ENCODE measurements around the gene SPATA20. TPM values are rescaled to one million over a fixed set of nuclear protein-coding genes. Genes with fewer than 3 reads are reported as not detected.

Gene SPATA20
- total RNA-seq, 1 experiment from 2014 or later, result 35.7 TPM

GRCh38 chr17:50514388-50514787, 32.6 kb upstream of the SPATA20 start:
- no peaks in the 10 kb centered on the region for H3K36me3 ChIP-seq
- no peak overlapping the region for H3K4me3 ChIP-seq
- H3K4me1 ChIP-seq (replicated peaks), result no peaks in the 10 kb centered on the region
- H3K27ac ChIP-seq, result no peak overlapping the region
- DNase-seq (ENCODE audit: low read depth in 1 of 2, low spot score in 2 of 2), result no peak
- H3K9me3 ChIP-seq (replicated peaks), result no peaks in the 10 kb centered on the region
- H3K27me3 ChIP-seq (replicated peaks), result 0 out of 2 replicates have a peak, but pooled peaks cover 6% of the 10 kb centered on the region

GRCh38 chr17:50514936-50515702, 31.9 kb upstream of the SPATA20 start:
- Histone ChIP-seq H3K4me1 (replicated peaks) (no peaks in the 10 kb centered on the region), H3K4me3 (no peak overlapping the region), H3K9me3 (replicated peaks) (no peaks in the 10 kb centered on the region), H3K27me3 (replicated peaks) (0 out of 2 replicates have a peak, but pooled peaks cover 6% of the 10 kb centered on the region), H3K36me3 (no peaks in the 10 kb centered on the region), H3K27ac (no peak overlapping the region)
- DNase-seq (ENCODE audit: low read depth in 1 of 2, low spot score in 2 of 2), result no peak

- no peaks in the 10 kb centered on the region for H3K4me1 ChIP-seq (replicated peaks)
- no peak for DNase-seq (ENCODE audit: low read depth in 1 of 2, low spot score in 2 of 2)
- H3K9me3 ChIP-seq (replicated peaks), result no peaks in the 10 kb centered on the region
- H3K27ac ChIP-seq, result no peak overlapping the region
- no peaks in the 10 kb centered on the region for H3K36me3 ChIP-seq
- H3K27me3 ChIP-seq (replicated peaks), result no peaks in the 10 kb centered on the region
- no peak overlapping the region for H3K4me3 ChIP-seq
Observed at GRCh38 chr17:50517011-50517410, 30.0 kb upstream of the SPATA20 start.

GRCh38 chr17:50517504-50518383, 29.2 kb upstream of the SPATA20 start:
- Histone ChIP-seq H3K4me1 (replicated peaks) (no peaks in the 10 kb centered on the region), H3K9me3 (replicated peaks) (no peaks in the 10 kb centered on the region), H3K36me3 (no peaks in the 10 kb centered on the region), H3K4me3 (no peak overlapping the region), H3K27ac (no peak overlapping the region), H3K27me3 (replicated peaks) (no peaks in the 10 kb centered on the region)
- DNase-seq (ENCODE audit: low read depth in 1 of 2, low spot score in 2 of 2), result no peak

GRCh38 chr17:50518384-50519023, 28.5 kb upstream of the SPATA20 start:
- Histone ChIP-seq H3K27me3 (replicated peaks) (no peaks in the 10 kb centered on the region; the same call in 1 of the 2 replicates), H3K9me3 (replicated peaks) (no peaks in the 10 kb centered on the region), H3K27ac (no peak overlapping the region), H3K4me1 (replicated peaks) (no peaks in the 10 kb centered on the region), H3K36me3 (no peaks in the 10 kb centered on the region), H3K4me3 (no peak overlapping the region)
- DNase-seq (ENCODE audit: low read depth in 1 of 2, low spot score in 2 of 2), result no peak

GRCh38 chr17:50519141-50519834, 27.7 kb upstream of the SPATA20 start:
- Histone ChIP-seq H3K27me3 (replicated peaks) (no peaks in the 10 kb centered on the region; the same call in 1 of the 2 replicates), H3K9me3 (replicated peaks) (no peaks in the 10 kb centered on the region), H3K36me3 (no peaks in the 10 kb centered on the region), H3K4me3 (no peak overlapping the region), H3K27ac (no peak overlapping the region), H3K4me1 (replicated peaks) (no peaks in the 10 kb centered on the region)
- DNase-seq (ENCODE audit: low read depth in 1 of 2, low spot score in 2 of 2), result no peak

- no peaks in the 10 kb centered on the region for H3K36me3 ChIP-seq
- no peaks in the 10 kb centered on the region for H3K4me1 ChIP-seq (replicated peaks)
- DNase-seq (ENCODE audit: low read depth in 1 of 2, low spot score in 2 of 2), result no peak
Observed at GRCh38 chr17:50520483-50520882, 26.5 kb upstream of the SPATA20 start.

GRCh38 chr17:50521514-50521913, 25.5 kb upstream of the SPATA20 start:
- Histone ChIP-seq H3K27me3 (replicated peaks) (peaks cover 2% of the 10 kb centered on the region), H3K36me3 (no peaks in the 10 kb centered on the region), H3K27ac (no peak overlapping the region), H3K4me3 (no peak overlapping the region), H3K9me3 (replicated peaks) (no peaks in the 10 kb centered on the region), H3K4me1 (replicated peaks) (no peaks in the 10 kb centered on the region)
- no peak for DNase-seq (ENCODE audit: low read depth in 1 of 2, low spot score in 2 of 2)

More at GRCh38 chr17:50520483-50520882, 26.5 kb upstream of the SPATA20 start:
- H3K27ac ChIP-seq, result no peak overlapping the region
- H3K9me3 ChIP-seq (replicated peaks), result no peaks in the 10 kb centered on the region
- no peaks in the 10 kb centered on the region; the same call in 1 of the 2 replicates for H3K27me3 ChIP-seq (replicated peaks)
- H3K4me3 ChIP-seq, result no peak overlapping the region

- no peak for DNase-seq (ENCODE audit: low read depth in 1 of 2, low spot score in 2 of 2)
- no peaks in the 10 kb centered on the region for H3K4me1 ChIP-seq (replicated peaks)
- no peak overlapping the region for H3K4me3 ChIP-seq
- H3K9me3 ChIP-seq (replicated peaks), result no peaks in the 10 kb centered on the region
- no peaks in the 10 kb centered on the region for H3K36me3 ChIP-seq
- peaks cover 3% of the 10 kb centered on the region for H3K27me3 ChIP-seq (replicated peaks)
- H3K27ac ChIP-seq, result no peak overlapping the region
Observed at GRCh38 chr17:50522766-50523165, 24.2 kb upstream of the SPATA20 start.

- no peak overlapping the region for H3K27ac ChIP-seq
- H3K4me3 ChIP-seq, result no peak overlapping the region
- H3K27me3 ChIP-seq (replicated peaks), result peaks cover 3% of the 10 kb centered on the region
- no peaks in the 10 kb centered on the region for H3K9me3 ChIP-seq (replicated peaks)
- DNase-seq (ENCODE audit: low read depth in 1 of 2, low spot score in 2 of 2), result no peak
- no peaks in the 10 kb centered on the region for H3K4me1 ChIP-seq (replicated peaks)
- H3K36me3 ChIP-seq, result no peaks in the 10 kb centered on the region
Observed at GRCh38 chr17:50523208-50523607, 23.8 kb upstream of the SPATA20 start.

- Histone ChIP-seq H3K9me3 (replicated peaks) (no peaks in the 10 kb centered on the region), H3K4me3 (no peak overlapping the region)
Observed at GRCh38 chr17:50524838-50525237, 22.1 kb upstream of the SPATA20 start.

GRCh38 chr17:50527155-50527762, 19.7 kb upstream of the SPATA20 start:
- DNase-seq (ENCODE audit: low read depth in 1 of 2, low spot score in 2 of 2), result no peak
- no peak overlapping the region for H3K27ac ChIP-seq
- H3K27me3 ChIP-seq (replicated peaks), result peaks cover 33% of the 10 kb centered on the region
- H3K4me3 ChIP-seq, result no peak overlapping the region
- H3K4me1 ChIP-seq (replicated peaks), result no peaks in the 10 kb centered on the region
- H3K9me3 ChIP-seq (replicated peaks), result no peaks in the 10 kb centered on the region
- no peaks in the 10 kb centered on the region for H3K36me3 ChIP-seq

More at GRCh38 chr17:50524838-50525237, 22.1 kb upstream of the SPATA20 start:
- no peak for DNase-seq (ENCODE audit: low read depth in 1 of 2, low spot score in 2 of 2)
- H3K27me3 ChIP-seq (replicated peaks), result peaks cover 13% of the 10 kb centered on the region
- no peaks in the 10 kb centered on the region for H3K4me1 ChIP-seq (replicated peaks)
- H3K36me3 ChIP-seq, result no peaks in the 10 kb centered on the region
- H3K27ac ChIP-seq, result no peak overlapping the region

- no peaks in the 10 kb centered on the region; the same call in 1 of the 2 replicates for H3K9me3 ChIP-seq (replicated peaks)
- H3K27me3 ChIP-seq (replicated peaks), result peaks cover 41% of the 10 kb centered on the region
- no peaks in the 10 kb centered on the region for H3K36me3 ChIP-seq
- DNase-seq (ENCODE audit: low read depth in 1 of 2, low spot score in 2 of 2), result no peak
- H3K27ac ChIP-seq, result no peak overlapping the region
- H3K4me1 ChIP-seq (replicated peaks), result no peaks in the 10 kb centered on the region
- no peak overlapping the region for H3K4me3 ChIP-seq
Observed at GRCh38 chr17:50527949-50528474, 19.0 kb upstream of the SPATA20 start.
